Measurements from ENCODE around the gene TRAF1.

DNA sequence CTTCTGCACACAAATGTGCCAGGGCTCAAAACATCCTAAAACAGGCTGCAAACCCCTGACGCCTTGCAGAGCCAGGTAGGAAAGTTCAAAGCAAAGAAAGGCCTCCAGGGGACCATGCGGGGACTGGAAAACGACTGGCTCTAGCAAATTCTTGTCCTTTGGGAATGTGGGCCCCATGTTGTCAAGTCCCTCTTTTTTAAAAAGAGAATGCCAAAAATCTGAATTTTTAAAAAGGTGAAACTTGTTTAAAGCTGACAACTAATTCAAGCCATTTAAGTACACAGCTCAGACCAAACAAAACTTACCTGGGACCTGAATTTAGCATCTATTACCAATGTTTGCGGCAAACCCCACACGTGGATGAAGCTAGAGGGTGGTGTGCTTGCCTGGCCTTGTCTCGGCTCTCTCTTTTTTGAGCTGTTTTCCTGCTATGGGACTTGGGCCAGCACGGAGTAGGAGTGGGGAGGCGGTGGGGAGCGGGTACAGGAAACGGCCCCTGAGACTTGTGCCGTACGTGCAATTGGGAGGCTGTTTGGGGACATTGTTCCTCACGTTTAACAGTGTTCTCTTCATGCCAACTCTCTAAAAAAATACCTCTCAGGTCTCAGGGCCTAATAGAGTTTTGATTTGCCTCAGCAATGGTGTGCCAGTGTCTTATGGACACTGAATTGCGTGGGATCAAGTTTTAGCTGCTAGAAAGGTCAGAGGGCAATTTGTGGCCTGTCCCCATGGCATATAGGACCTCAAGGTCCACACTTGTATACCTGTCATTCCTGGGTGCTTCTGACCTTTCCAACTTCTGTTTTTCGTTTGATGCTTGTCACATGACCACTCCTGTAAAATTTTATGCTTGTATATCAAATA, 34.5 kb downstream of the TRAF1 start:
- TF ChIP-seq, protein P1, sequence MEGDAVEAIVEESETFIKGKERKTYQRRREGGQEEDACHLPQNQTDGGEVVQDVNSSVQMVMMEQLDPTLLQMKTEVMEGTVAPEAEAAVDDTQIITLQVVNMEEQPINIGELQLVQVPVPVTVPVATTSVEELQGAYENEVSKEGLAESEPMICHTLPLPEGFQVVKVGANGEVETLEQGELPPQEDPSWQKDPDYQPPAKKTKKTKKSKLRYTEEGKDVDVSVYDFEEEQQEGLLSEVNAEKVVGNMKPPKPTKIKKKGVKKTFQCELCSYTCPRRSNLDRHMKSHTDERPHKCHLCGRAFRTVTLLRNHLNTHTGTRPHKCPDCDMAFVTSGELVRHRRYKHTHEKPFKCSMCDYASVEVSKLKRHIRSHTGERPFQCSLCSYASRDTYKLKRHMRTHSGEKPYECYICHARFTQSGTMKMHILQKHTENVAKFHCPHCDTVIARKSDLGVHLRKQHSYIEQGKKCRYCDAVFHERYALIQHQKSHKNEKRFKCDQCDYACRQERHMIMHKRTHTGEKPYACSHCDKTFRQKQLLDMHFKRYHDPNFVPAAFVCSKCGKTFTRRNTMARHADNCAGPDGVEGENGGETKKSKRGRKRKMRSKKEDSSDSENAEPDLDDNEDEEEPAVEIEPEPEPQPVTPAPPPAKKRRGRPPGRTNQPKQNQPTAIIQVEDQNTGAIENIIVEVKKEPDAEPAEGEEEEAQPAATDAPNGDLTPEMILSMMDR (IDR thresholded peaks at IDR 0.05): no peak
- no peak for TF ChIP-seq POLR2A (IDR thresholded peaks at IDR 0.05)

All from tibial nerve (tissue), 3 donors.